Measurements from ENCODE around the gene SEMA3G.

SEMA3G gene

GRCh38 chr3:52458031-52458760, 13.3 kb upstream of the SEMA3G start:
- Histone ChIP-seq H2AFZ (no peak overlapping the region), H3K79me2 (peaks cover 3% of the 10 kb centered on the region), H3K36me3 (ENCODE audit: control insufficient read depth, insufficient read depth, low read length) (no peaks in the 10 kb centered on the region), H3K27ac (no peak overlapping the region), H3K9ac (no peak overlapping the region), H3K4me2 (ENCODE audit: low read length) (no peak overlapping the region), H3K27me3 (ENCODE audit: control insufficient read depth, insufficient read depth, low read length) (no peaks in the 10 kb centered on the region), H3K4me1 (peaks cover 11% of the 10 kb centered on the region), H3K4me3 (ENCODE audit: low read depth, low read length) (no peak overlapping the region), H3K9me3 (ENCODE audit: control insufficient read depth, low read length) (no peaks in the 10 kb centered on the region)
- TF ChIP-seq CTCF (IDR thresholded peaks at IDR 0.05) = no peak

- Histone ChIP-seq H3K27ac (peak overlapping the region; percentile 81), H3K4me2 (ENCODE audit: low read length) (peak overlapping the region; percentile 94), H3K9me3 (ENCODE audit: control insufficient read depth, low read length) (no peaks in the 10 kb centered on the region), H3K27me3 (ENCODE audit: control insufficient read depth, insufficient read depth, low read length) (no peaks in the 10 kb centered on the region), H3K4me3 (ENCODE audit: low read depth, low read length) (peak overlapping the region; percentile 68), H3K4me1 (peaks cover 11% of the 10 kb centered on the region), H3K9ac (no peak overlapping the region), H3K79me2 (peaks cover 3% of the 10 kb centered on the region), H3K36me3 (ENCODE audit: control insufficient read depth, insufficient read depth, low read length) (no peaks in the 10 kb centered on the region), H2AFZ (peak overlapping the region; percentile 95)
- TF ChIP-seq CTCF (IDR thresholded peaks at IDR 0.05) = no peak
These were observed 11.9 kb upstream of the SEMA3G start for GRCh38 chr3:52456800-52457183.

GRCh38 chr3:52456169-52456799, 11.4 kb upstream of the SEMA3G start:
- Histone ChIP-seq H3K4me1 (peaks cover 11% of the 10 kb centered on the region), H3K27me3 (ENCODE audit: control insufficient read depth, insufficient read depth, low read length) (no peaks in the 10 kb centered on the region), H3K79me2 (peaks cover 3% of the 10 kb centered on the region), H3K9ac (peak overlapping the region; percentile 97), H3K4me3 (ENCODE audit: low read depth, low read length) (peak overlapping the region; percentile 68), H3K27ac (peak overlapping the region; percentile 81), H2AFZ (peak overlapping the region; percentile 95), H3K4me2 (ENCODE audit: low read length) (peak overlapping the region; percentile 94), H3K36me3 (ENCODE audit: control insufficient read depth, insufficient read depth, low read length) (no peaks in the 10 kb centered on the region), H3K9me3 (ENCODE audit: control insufficient read depth, low read length) (no peaks in the 10 kb centered on the region)
- no peak for TF ChIP-seq CTCF (IDR thresholded peaks at IDR 0.05)

- Histone ChIP-seq H2AFZ (peak within 1 kb of the TSS; percentile 95), H3K27ac (peak within 1 kb of the TSS; percentile 81), H3K4me3 (ENCODE audit: low read depth, low read length) (peak within 1 kb of the TSS; percentile 68), H3K4me2 (ENCODE audit: low read length) (peak within 1 kb of the TSS; percentile 99), H3K36me3 (ENCODE audit: control insufficient read depth, insufficient read depth, low read length) (no peaks in the 10 kb centered on the region), H3K27me3 (ENCODE audit: control insufficient read depth, insufficient read depth, low read length) (no peaks in the 10 kb centered on the region), H3K9me3 (ENCODE audit: control insufficient read depth, low read length) (no peaks in the 10 kb centered on the region), H3K9ac (peak within 1 kb of the TSS; percentile 97), H3K4me1 (peaks cover 15% of the 10 kb centered on the region), H3K79me2 (peaks cover 3% of the 10 kb centered on the region)
- TF ChIP-seq CTCF (IDR thresholded peaks at IDR 0.05) = no peak
These were observed 10.6 kb upstream of the SEMA3G start, which contains the start of gene NISCH for GRCh38 chr3:52455283-52456168. Gene NISCH, plus strand, starts transcription at chr3:52455604. Its CDS starts 38 bp downstream, at chr3:52455642.
